Aorta (tissue), 5 donors: ENCODE data around the gene SUPT20H. TPM values are rescaled to one million over a fixed set of nuclear protein-coding genes. Genes with fewer than 3 reads are reported as not detected.
"Not testable (repeated sequence)": the region's sequence is repeated elsewhere in the genome, so short reads cannot be mapped to it uniquely, and the experiment has no call there.

ENCODE experiments used
- ATAC-seq: fragments of 200-7000 bp; cut with Tn5 transposase; one replicate; pipeline ENCODE4 v1.9.1; 2022; ENCODE audit warnings: moderate library complexity; ENCODE audit not compliant: low FRiP score
- DNase-seq, 2 donors: peaks; one replicate each; pipeline ENCODE4 v3.0.0-alpha.2; 2020
- H3K27ac ChIP-seq, 2 donors: one replicate each; pipeline ENCODE4 v1.5.1; 2013; ENCODE audit warnings: low read length in 2 of 2, mild to moderate bottlenecking in 2 of 2, moderate library complexity in 2 of 2, control low read depth in 1 of 2, inconsistent platforms in 1 of 2, low read depth in 1 of 2
- H3K27me3 ChIP-seq, 2 donors: one replicate each; pipeline ENCODE4 v1.6.1; 2013; ENCODE audit warnings: control low read depth in 1 of 2, low read length in 1 of 2, mild to moderate bottlenecking in 1 of 2, moderate library complexity in 1 of 2; ENCODE audit not compliant: insufficient read depth in 2 of 2, control insufficient read depth in 1 of 2
- H3K36me3 ChIP-seq, 2 donors: one replicate each; pipeline ENCODE4 v1.6.1; 2013; ENCODE audit warnings: control low read depth in 1 of 2, low read length in 1 of 2, mild to moderate bottlenecking in 1 of 2; ENCODE audit not compliant: insufficient read depth in 2 of 2, control insufficient read depth in 1 of 2
- H3K4me1 ChIP-seq, 2 donors: one replicate each; pipeline ENCODE4 v1.6.1; 2013; ENCODE audit warnings: low read length in 2 of 2, control low read depth in 1 of 2, mild to moderate bottlenecking in 1 of 2, moderate library complexity in 1 of 2; ENCODE audit not compliant: insufficient read depth in 2 of 2, control insufficient read depth in 1 of 2
- H3K4me3 ChIP-seq, 2 donors: one replicate each; pipeline ENCODE4 v1.5.1; 2013; ENCODE audit warnings: low read length in 2 of 2, control low read depth in 1 of 2, mild to moderate bottlenecking in 1 of 2
- H3K9me3 ChIP-seq: one replicate; pipeline ENCODE4 v1.6.1; 2013; ENCODE audit warnings: mild to moderate bottlenecking, low read length; ENCODE audit not compliant: control insufficient read depth
- WGBS, 2 donors: extraction: QIAGEN DNeasy Blood & Tissue Kit; methylation state at CpG; one replicate each; pipeline ENCODE4 v1.1.7; 2013; 5-methylcytosine and 5-hydroxymethylcytosine counted together
- intact Hi-C, 2 donors: fragments of 100-400 bp; cut with DNase I; formaldehyde crosslinking; loops; one replicate each; pipeline versions ENCODE4 v1.14.2 to v1.15.0; 2022
- polyA plus RNA-seq, 2 donors: library from polyadenylated mRNA; stranded (reverse); fragments of 200-250 nt; gene quantifications; one replicate each; pipeline ENCODE4 v1.2.3, GENCODE V29; 2013
- total RNA-seq, 2 donors: library from RNA; stranded (reverse); fragmentation: NEBNext Ultra II Directional; extraction: Animal tissue kit (Norgen Biotek cat#: 25700); gene quantifications; one replicate each; pipeline ENCODE4 v1.2.1, GENCODE V29; 2021
- donor health status: healthy with polysubstance abuse.
- donor health status: Bipolar disorder and iron deficiency.
- donor health status: DM: no; HTN: no; CAD: no.
- donor health status: DM: no; HTN: no; CAD: no.
- donor health status: DM: yes; HTN: yes; CAD: no.

Gene SUPT20H
- total and polyA plus RNA-seq, 4 donors = 11.4 to 65.1 (median 42.1) TPM

- no peaks in the 10 kb centered on the region for H3K4me1 ChIP-seq
- intact Hi-C loops = no loop called here
Observed at GRCh38 chr13:37065890-37066526, 6.5 kb upstream of the SUPT20H start.

GRCh38 chr13:37059848-37060192, 332 bp upstream of the SUPT20H start:
- WGBS, 2 donors = 14 to 15% methylated on average over 10 of the region's 10 CpGs
- H3K36me3 ChIP-seq = no peaks in the 10 kb centered on the region
- no peaks in the 10 kb centered on the region for H3K9me3 ChIP-seq
- DNase-seq (no peak), ATAC-seq (no peak)
- H3K4me1 ChIP-seq = peaks cover 0 to 3% of the 10 kb centered on the region in 2 donors
- intact Hi-C loops = loop anchor here in 1 of 2 donors (1.0 kb wide), 1 partner anchor 60 kb away; the partner anchor contains the start of gene EXOSC8
- H3K27me3 ChIP-seq = no peaks in the 10 kb centered on the region
- no peak overlapping the region for H3K27ac ChIP-seq
- H3K4me3 ChIP-seq = peak overlapping the region; percentile 63 to 89

More at GRCh38 chr13:37065890-37066526, 6.5 kb upstream of the SUPT20H start:
- H3K4me3 ChIP-seq = no peak overlapping the region
- no peak for ATAC-seq
- no peaks in the 10 kb centered on the region for H3K27me3 ChIP-seq
- H3K9me3 ChIP-seq = no peaks in the 10 kb centered on the region
- no peak overlapping the region for H3K27ac ChIP-seq
- no peak for DNase-seq
- WGBS, 2 donors = 86 to 87% methylated on average over 6 of the region's 6 CpGs
- H3K36me3 ChIP-seq = no peaks in the 10 kb centered on the region

- intact Hi-C loops, H3K27ac ChIP-seq, H3K27me3 ChIP-seq, H3K36me3 ChIP-seq, H3K9me3 ChIP-seq, H3K4me3 ChIP-seq, ATAC-seq, H3K4me1 ChIP-seq, DNase-seq: not testable (repeated sequence)
- WGBS, 2 donors = 93 to 97% methylated on average over 2 of the region's 2 CpGs
Observed at GRCh38 chr13:37056228-37056627, 3.3 kb downstream of the SUPT20H start.

GRCh38 chr13:37053111-37053510, 6.4 kb downstream of the SUPT20H start:
- intact Hi-C loops, DNase-seq, H3K27me3 ChIP-seq, H3K27ac ChIP-seq, H3K36me3 ChIP-seq, H3K4me3 ChIP-seq, H3K4me1 ChIP-seq, ATAC-seq, H3K9me3 ChIP-seq: not testable (repeated sequence)
- WGBS, 2 donors = 95 to 98% methylated on average over 3 of the region's 3 CpGs

- H3K27ac ChIP-seq = no peak overlapping the region
- intact Hi-C loops = no loop called here
- no peak overlapping the region for H3K4me3 ChIP-seq
- 10 to 24% methylated on average over 1 of the region's 1 CpG for WGBS, 2 donors
- H3K9me3 ChIP-seq = no peaks in the 10 kb centered on the region
- H3K27me3 ChIP-seq = no peaks in the 10 kb centered on the region
- ATAC-seq (no peak), DNase-seq (no peak)
- H3K36me3 ChIP-seq = no peaks in the 10 kb centered on the region
- H3K4me1 ChIP-seq = no peaks in the 10 kb centered on the region
Observed at GRCh38 chr13:37049810-37050209, 9.7 kb downstream of the SUPT20H start.

- no peaks in the 10 kb centered on the region for H3K4me1 ChIP-seq
- no peak for DNase-seq
- WGBS, 2 donors = 84 to 85% methylated on average over 3 of the region's 3 CpGs
Observed at GRCh38 chr13:37047846-37048245, 11.6 kb downstream of the SUPT20H start.

GRCh38 chr13:37047032-37047431, 12.5 kb downstream of the SUPT20H start:
- H3K36me3 ChIP-seq = peaks cover 0 to under 1% of the 10 kb centered on the region in 2 donors
- no peak for DNase-seq

More at GRCh38 chr13:37047846-37048245, 11.6 kb downstream of the SUPT20H start:
- no peaks in the 10 kb centered on the region for H3K27me3 ChIP-seq
- H3K36me3 ChIP-seq = no peaks in the 10 kb centered on the region
- no peak overlapping the region for H3K27ac ChIP-seq
- intact Hi-C loops = no loop called here
- no peak for ATAC-seq
- H3K4me3 ChIP-seq = no peak overlapping the region
- no peaks in the 10 kb centered on the region for H3K9me3 ChIP-seq

GRCh38 chr13:37046062-37046461, 13.4 kb downstream of the SUPT20H start:
- no peak overlapping the region for H3K4me3 ChIP-seq
- H3K27ac ChIP-seq = no peak overlapping the region
- H3K27me3 ChIP-seq = no peaks in the 10 kb centered on the region
- intact Hi-C loops = no loop called here
- ATAC-seq (no peak), DNase-seq (no peak)
- 96 to 100% methylated on average over 1 of the region's 1 CpG for WGBS, 2 donors
- no peaks in the 10 kb centered on the region for H3K4me1 ChIP-seq
- no peaks in the 10 kb centered on the region for H3K9me3 ChIP-seq
- peaks cover 0 to 2% of the 10 kb centered on the region in 2 donors for H3K36me3 ChIP-seq

More at GRCh38 chr13:37047032-37047431, 12.5 kb downstream of the SUPT20H start:
- ATAC-seq = no peak
- intact Hi-C loops = no loop called here
- Histone ChIP-seq H3K27ac (no peak overlapping the region), H3K4me3 (no peak overlapping the region), H3K27me3 (no peaks in the 10 kb centered on the region), H3K9me3 (no peaks in the 10 kb centered on the region), H3K4me1 (no peaks in the 10 kb centered on the region)
- 61 to 70% methylated on average over 2 of the region's 2 CpGs for whole genome bisulfite sequencing, 2 donors

GRCh38 chr13:37040789-37041188, 18.7 kb downstream of the SUPT20H start:
- H3K27me3 ChIP-seq = no peaks in the 10 kb centered on the region
- no peak overlapping the region for H3K4me3 ChIP-seq
- no peak for DNase-seq
- no peaks in the 10 kb centered on the region for H3K9me3 ChIP-seq
- no peak for ATAC-seq
- H3K4me1 ChIP-seq = no peaks in the 10 kb centered on the region
- no peak overlapping the region for H3K27ac ChIP-seq
- peaks cover 2 to 3% of the 10 kb centered on the region in 2 donors for H3K36me3 ChIP-seq
- intact Hi-C loops = no loop called here
